EH (cell line): ENCODE data around the gene GALR1.
"Not testable (repeated sequence)": the region's sequence is repeated elsewhere in the genome, so short reads cannot be mapped to it uniquely, and the experiment has no call there.

Source experiments
- DNase-seq: peaks from one replicate; pipeline ENCODE4 v3.0.0-alpha.2; 2015; ENCODE audit warnings: low read depth

GALR1 gene

DNA sequence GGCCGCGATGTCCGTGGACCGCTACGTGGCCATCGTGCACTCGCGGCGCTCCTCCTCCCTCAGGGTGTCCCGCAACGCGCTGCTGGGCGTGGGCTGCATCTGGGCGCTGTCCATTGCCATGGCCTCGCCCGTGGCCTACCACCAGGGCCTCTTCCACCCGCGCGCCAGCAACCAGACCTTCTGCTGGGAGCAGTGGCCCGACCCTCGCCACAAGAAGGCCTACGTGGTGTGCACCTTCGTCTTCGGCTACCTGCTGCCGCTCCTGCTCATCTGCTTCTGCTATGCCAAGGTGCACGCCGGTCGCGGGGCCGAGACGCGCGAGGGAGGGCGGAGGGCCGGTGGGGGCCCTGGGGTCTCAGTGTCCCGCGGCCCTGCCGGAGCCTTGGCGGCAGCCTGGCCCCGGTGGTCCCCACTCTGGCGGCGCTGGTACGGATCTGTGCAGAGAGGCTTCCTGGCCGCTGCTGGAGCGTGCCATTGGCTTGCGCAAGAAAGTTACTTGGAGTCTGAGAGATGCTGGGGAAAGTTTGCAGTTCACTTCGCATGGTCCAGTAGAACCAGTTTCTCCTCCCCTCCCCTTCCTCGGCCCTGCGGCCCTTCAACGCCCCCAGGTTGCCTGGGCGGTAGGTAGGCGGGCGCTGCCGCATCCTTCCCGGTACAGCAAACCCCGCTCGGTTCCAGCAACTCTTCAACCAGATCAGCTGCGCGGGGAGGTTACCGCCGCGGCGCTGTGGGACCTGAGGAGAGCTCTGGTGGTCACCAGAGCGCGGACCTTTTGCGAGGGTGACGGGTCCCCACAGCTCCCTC lies 1.5 kb downstream of the GALR1 start:
- no peak for DNase-seq

DNA sequence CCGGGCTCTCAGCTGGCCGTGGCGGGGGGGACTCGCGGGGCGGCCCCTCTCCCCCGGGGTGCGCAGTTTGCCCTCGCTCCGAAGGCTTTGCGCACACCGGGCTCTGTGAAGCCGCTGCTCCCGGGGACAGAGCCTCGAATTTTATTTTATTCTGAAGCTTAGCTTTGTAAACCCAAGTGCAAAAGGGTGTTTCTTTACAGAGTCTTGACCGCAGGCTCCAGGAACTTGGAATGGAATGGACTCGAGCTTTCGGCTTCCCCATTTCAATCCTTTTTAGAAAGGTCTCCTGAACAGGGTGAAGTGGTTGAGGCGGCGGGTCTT lies 2.0 kb downstream of the GALR1 start:
- DNase-seq, result no peak

DNA sequence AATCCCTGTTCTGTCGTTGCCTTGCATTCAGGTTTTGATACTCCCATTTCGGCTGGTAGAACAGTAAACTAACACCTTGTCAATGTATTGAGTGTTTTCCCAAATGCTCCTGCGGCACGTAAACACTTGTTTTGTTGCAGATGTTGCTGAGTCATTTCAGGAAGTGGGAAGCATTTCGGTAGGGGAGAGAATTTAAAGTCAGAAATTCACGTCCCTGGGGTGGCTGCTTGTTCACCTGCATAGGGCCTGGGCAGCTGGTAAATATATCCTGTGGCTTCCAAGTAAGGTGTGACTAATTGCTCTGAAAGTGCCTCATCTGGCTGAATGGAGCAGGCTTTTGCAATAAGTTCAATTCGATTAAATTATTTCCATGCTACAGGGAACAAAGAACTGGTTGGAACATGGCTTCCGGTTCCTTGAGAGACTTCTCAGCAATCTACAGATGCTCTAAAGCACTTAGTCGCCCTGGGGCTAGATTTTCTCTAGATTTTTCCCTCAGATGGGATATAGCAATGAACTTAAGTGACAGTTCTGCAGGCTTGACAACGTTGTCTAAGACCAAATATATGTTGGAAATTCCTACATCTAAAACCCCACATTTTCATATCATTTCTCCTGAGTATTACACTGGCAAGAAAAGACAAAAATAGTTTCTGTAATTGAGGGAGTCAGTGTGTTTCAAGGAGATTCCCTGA lies 5.2 kb downstream of the GALR1 start:
- no peak for DNase-seq

DNA sequence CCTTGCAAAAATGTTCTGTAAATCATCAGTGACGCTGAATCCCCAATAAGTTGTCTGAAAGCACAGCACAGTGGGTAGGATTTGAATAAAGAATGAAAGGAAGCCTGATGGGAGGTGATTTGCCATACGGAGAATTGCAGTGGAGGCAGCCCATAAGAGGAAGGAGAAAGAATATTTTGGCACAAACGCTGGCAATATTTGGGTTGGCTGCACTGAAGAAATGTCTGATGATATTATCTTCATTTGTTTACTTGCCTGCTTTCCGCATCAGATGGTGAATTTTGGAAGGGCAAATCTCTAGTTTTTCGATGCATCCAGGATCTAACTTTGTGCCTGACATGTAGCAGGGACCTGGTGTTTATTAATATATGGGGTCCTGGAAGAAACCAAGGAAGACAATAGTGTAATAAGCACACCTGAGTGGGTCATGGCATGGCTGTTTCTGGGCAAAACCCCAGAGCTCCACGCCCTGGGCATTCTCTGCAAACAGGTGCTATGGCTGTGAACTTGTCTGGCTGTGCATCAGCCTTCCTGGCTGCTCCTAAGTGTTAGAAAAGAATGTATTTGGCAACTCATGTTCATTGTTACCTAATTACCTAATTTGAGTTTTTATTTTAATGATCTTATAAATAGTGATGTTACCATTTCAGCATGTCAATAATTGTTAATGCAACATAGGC lies 5.9 kb downstream of the GALR1 start:
- DNase-seq, result no peak

- no peak for DNase-seq
These were observed 13.2 kb downstream of the GALR1 start for GRCh38 chr18:77262643-77263465.

GRCh38 chr18:77263466-77263763 lies 13.8 kb downstream of the GALR1 start:
- no peak for DNase-seq

- DNase-seq, result no peak
These were observed 18.3 kb downstream of the GALR1 start for GRCh38 chr18:77267969-77268368.

- no peak for DNase-seq
These were observed 18.8 kb downstream of the GALR1 start for GRCh38 chr18:77268456-77268855.

GRCh38 chr18:77271576-77272481 lies 22.2 kb downstream of the GALR1 start:
- DNase-seq, result peak; percentile 3

DNA sequence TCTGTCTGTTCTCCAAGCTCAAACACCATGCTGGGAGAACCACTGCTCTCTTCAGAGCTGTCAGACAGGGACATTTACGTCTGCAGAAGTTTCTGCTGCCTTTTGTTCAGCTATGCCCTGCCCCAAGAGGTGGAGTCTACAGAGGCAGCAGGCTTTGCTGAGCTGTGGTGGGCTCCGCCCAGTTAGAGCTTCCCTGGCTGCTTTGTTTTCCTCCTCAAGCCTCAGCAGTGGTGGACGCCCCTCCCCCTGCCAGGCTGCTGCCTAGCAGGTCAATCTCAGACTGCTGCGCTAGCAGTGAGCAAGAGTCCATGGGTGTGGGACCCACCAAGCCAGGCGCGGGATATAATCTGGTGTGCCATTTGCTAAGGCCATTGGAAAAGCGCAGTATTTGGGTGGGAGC lies 41.2 kb downstream of the GALR1 start:
- not testable (repeated sequence) for DNase-seq

DNA sequence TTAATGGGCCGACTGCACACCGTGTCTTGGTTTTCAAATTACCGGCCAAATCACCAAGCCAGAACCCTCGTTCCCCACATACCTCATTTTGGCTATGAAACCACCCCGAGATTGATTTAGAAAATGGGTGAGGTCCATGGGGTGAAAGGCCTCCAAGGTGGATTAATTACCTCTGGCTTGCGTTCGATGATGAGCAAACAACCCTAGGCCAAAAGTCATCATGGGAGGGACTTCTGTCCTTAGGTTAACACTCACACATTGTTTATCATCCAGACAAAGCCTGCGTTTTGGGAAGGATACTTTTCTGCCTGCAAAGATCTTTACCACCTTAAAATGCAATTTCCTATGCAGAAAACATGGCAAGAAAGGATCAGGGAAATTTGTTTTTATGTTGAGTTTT lies 48.5 kb downstream of the GALR1 start:
- no peak for DNase-seq

- no peak for DNase-seq
These were observed 50.1 kb downstream of the GALR1 start for GRCh38 chr18:77299706-77300105.

DNA sequence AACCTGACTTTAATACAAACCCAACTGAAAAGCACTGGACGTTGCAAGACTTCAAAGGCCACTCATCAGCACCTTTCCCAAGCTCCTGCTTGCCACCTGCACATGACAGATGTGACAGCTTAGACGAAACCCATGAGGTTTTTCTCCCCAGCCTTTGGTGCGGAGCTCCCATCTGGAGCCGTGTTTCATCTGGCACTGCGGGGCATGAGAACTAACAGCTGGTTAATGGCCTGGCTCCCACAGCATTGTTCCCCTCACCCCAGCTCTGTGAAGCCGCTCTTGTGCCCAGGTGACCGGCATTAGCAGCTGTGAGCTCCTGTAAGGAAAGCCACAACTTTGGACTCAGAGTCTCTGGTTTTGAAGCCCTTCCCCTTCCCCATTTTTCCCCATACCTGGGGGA lies 50.9 kb downstream of the GALR1 start:
- no peak for DNase-seq

- no peak for DNase-seq
These were observed 54.6 kb downstream of the GALR1 start for GRCh38 chr18:77304268-77304667.

- no peak for DNase-seq
These were observed 56.0 kb downstream of the GALR1 start for GRCh38 chr18:77305676-77306075.

DNA sequence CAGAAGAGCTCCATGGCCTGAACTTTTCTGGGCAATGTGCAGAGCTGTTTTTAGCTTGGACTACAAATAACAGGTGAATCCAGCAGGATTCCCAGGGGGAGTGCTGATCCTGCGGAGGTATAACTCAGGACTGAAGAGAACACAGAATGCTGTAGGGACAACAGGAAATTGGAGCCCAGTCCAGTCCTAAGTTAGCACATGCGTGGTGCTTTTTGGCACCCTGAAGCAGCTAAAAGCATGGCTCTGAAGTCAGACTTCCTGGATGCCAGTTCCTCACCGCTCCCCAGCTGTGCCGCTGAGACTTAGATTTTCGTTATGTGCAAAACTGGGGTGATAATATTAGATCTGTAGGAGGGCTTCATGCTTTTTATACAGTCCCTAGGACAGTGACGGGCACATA lies 58.6 kb downstream of the GALR1 start:
- no peak for DNase-seq

- no peak for DNase-seq
These were observed 64.9 kb downstream of the GALR1 start for GRCh38 chr18:77314511-77314910.

- no peak for DNase-seq
These were observed 65.3 kb downstream of the GALR1 start for GRCh38 chr18:77314952-77315351.

- no peak for DNase-seq
These were observed 66.4 kb downstream of the GALR1 start for GRCh38 chr18:77316008-77316407.

DNA sequence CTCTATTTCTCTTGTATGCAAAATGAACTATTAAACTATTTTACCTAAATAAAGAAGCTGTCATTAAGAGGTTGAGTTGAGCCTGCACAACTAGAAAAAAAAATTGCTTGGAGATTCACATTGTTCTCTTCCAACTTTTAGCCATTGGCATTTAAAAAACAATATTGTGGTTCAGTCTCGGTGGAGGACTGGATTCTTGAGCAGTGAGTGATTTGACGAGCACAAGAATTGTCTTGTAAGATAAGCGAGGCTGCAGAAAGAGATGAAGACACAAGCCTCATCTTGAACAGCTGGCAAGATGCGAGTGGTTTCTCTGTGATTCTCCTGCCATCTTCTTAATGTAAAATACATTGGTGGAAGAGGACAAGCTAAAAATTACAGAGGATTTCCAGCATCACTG lies 67.0 kb downstream of the GALR1 start:
- DNase-seq, result no peak

- DNase-seq, result no peak
These were observed 71.4 kb downstream of the GALR1 start for GRCh38 chr18:77320971-77321559.
